WTC11 (cell line): ENCODE results near the gene TPRX2.

Experiments
- CTCF ChIP-seq: fragments of 200-600 bp; IDR thresholded peaks from 2 replicates; pipeline ENCODE4 v1.8.0; 2022; ENCODE audit warnings: antibody characterized with exemption
- FOXP4 ChIP-seq: sonication (generic); formaldehyde crosslinking; IDR thresholded peaks from 2 replicates; pipeline ENCODE4 v1.8.0; 2022; ENCODE audit warnings: mild to moderate bottlenecking, missing genetic modification reagents
- GTF2I ChIP-seq: fragments of 250-450 bp; sonication (Bioruptor Pico); conservative IDR thresholded peaks from 2 replicates; pipeline ENCODE4 v1.4.0; 2021; ENCODE audit warnings: mild to moderate bottlenecking
- IRF2 ChIP-seq: sonication (generic); formaldehyde crosslinking; IDR thresholded peaks from 2 replicates; pipeline ENCODE4 v1.8.0; 2022; ENCODE audit warnings: low read depth, missing genetic modification reagents, borderline replicate concordance
- JUN ChIP-seq: sonication (generic); formaldehyde crosslinking; IDR thresholded peaks from 2 replicates; pipeline ENCODE4 v1.8.0; 2023; ENCODE audit warnings: mild to moderate bottlenecking, missing genetic modification reagents
- MAX ChIP-seq: sonication (generic); formaldehyde crosslinking; IDR thresholded peaks from 2 replicates; pipeline ENCODE4 v1.8.0; 2022; ENCODE audit warnings: mild to moderate bottlenecking, missing genetic modification reagents
- NFE2L1 ChIP-seq: sonication (generic); formaldehyde crosslinking; IDR thresholded peaks from 2 replicates; pipeline ENCODE4 v1.8.1; 2023; ENCODE audit warnings: missing genetic modification reagents
- NR2C2 ChIP-seq: sonication (generic); formaldehyde crosslinking; IDR thresholded peaks from 2 replicates; pipeline ENCODE4 v1.8.0; 2022; ENCODE audit warnings: mild to moderate bottlenecking, missing genetic modification reagents
- PREB ChIP-seq: sonication (generic); formaldehyde crosslinking; IDR thresholded peaks from 2 replicates; pipeline ENCODE4 v1.8.1; 2022; ENCODE audit warnings: mild to moderate bottlenecking, missing genetic modification reagents, moderate library complexity, borderline replicate concordance
- RORB ChIP-seq: fragments of 250-450 bp; sonication (Bioruptor Pico); IDR thresholded peaks from 2 replicates; pipeline ENCODE4 v1.9.0; 2021; ENCODE audit warnings: mild to moderate bottlenecking
- SMAD3 ChIP-seq: sonication (generic); formaldehyde crosslinking; IDR thresholded peaks from 2 replicates; pipeline ENCODE4 v1.8.0; 2022; ENCODE audit warnings: missing genetic modification reagents, mild to moderate bottlenecking, borderline replicate concordance
- SP1 ChIP-seq: sonication (generic); formaldehyde crosslinking; conservative IDR thresholded peaks from 2 replicates; pipeline ENCODE4 v1.8.1; 2022; ENCODE audit warnings: missing genetic modification reagents
- USF2 ChIP-seq: sonication (generic); formaldehyde crosslinking; IDR thresholded peaks from 2 replicates; pipeline ENCODE4 v1.8.1; 2023; ENCODE audit warnings: mild to moderate bottlenecking, missing genetic modification reagents, moderate library complexity

GRCh38 chr19:47819858-47820257 lies 39.2 kb upstream of the TPRX2 start:
- no peak for TF ChIP-seq JUN (CRISPR knock-in tag)
- no peak for TF ChIP-seq GTF2I (CRISPR knock-in tag)
- no peak for TF ChIP-seq CTCF
- TF ChIP-seq NFE2L1 (CRISPR knock-in tag), result no peak
- TF ChIP-seq FOXP4 (CRISPR knock-in tag), result no peak
- no peak for TF ChIP-seq PREB
- no peak for TF ChIP-seq MAX (CRISPR knock-in tag)
- no peak for TF ChIP-seq SMAD3 (CRISPR knock-in tag)
- TF ChIP-seq IRF2, result no peak
- no peak for TF ChIP-seq USF2
- no peak for TF ChIP-seq SP1 (CRISPR knock-in tag)
- no peak for TF ChIP-seq RORB (CRISPR knock-in tag)
- TF ChIP-seq NR2C2 (CRISPR knock-in tag), result no peak
